ENCODE results near the gene PCDHB7.
"Not testable (repeated sequence)": the region's sequence is repeated elsewhere in the genome, so short reads cannot be mapped to it uniquely, and the experiment has no call there.

- not testable (repeated sequence) for TF ChIP-seq CTBP1 (IDR thresholded peaks at IDR 0.05; ENCODE audit: borderline replicate concordance); L3MBTL2 (conservative IDR thresholded peaks at IDR 0.05); SP1 (IDR thresholded peaks at IDR 0.05); ZNF384 (IDR thresholded peaks at IDR 0.05)
Measured at GRCh38 chr5:141184117-141184855, 11.8 kb downstream of the PCDHB7 start.

Data from HEK293T (cell line).